ENCODE measurements around the gene COPZ2.
"Not testable (repeated sequence)": the region's sequence is repeated elsewhere in the genome, so short reads cannot be mapped to it uniquely, and the experiment has no call there.

The COPZ2 gene

GRCh38 chr17:48028736-48029135 lies 8.9 kb downstream of the COPZ2 start:
- DNase-seq (ENCODE audit: low read depth) = no peak

- DNase-seq (ENCODE audit: low read depth) = no peak
These were observed 10.1 kb downstream of the COPZ2 start for GRCh38 chr17:48027322-48027981.

GRCh38 chr17:48026502-48027321 lies 10.9 kb downstream of the COPZ2 start:
- peak; percentile 62 for DNase-seq (ENCODE audit: low read depth)

- no peak for DNase-seq (ENCODE audit: low read depth)
These were observed 11.6 kb downstream of the COPZ2 start for GRCh38 chr17:48025904-48026501.

- peak; percentile 97 for DNase-seq (ENCODE audit: low read depth)
These were observed 12.3 kb downstream of the COPZ2 start for GRCh38 chr17:48025040-48025903.

- DNase-seq (ENCODE audit: low read depth) = no peak
These were observed 13.2 kb downstream of the COPZ2 start for GRCh38 chr17:48024149-48025039.

GRCh38 chr17:48023400-48024148 lies 14.0 kb downstream of the COPZ2 start:
- DNase-seq (ENCODE audit: low read depth) = no peak

GRCh38 chr17:48022901-48023300 lies 14.7 kb downstream of the COPZ2 start:
- DNase-seq (ENCODE audit: low read depth) = no peak

- DNase-seq (ENCODE audit: low read depth) = no peak
These were observed 15.7 kb downstream of the COPZ2 start for GRCh38 chr17:48021934-48022333.

- not testable (repeated sequence) for DNase-seq (ENCODE audit: low read depth)
These were observed 19.8 kb downstream of the COPZ2 start for GRCh38 chr17:48017817-48018158.

- DNase-seq (ENCODE audit: low read depth) = no peak
These were observed 21.5 kb downstream of the COPZ2 start for GRCh38 chr17:48016112-48016511.

- no peak for DNase-seq (ENCODE audit: low read depth)
These were observed 22.9 kb downstream of the COPZ2 start for GRCh38 chr17:48014595-48015111.

- no peak for DNase-seq (ENCODE audit: low read depth)
These were observed 23.6 kb downstream of the COPZ2 start for GRCh38 chr17:48013876-48014594.

GRCh38 chr17:48012654-48013053 lies 24.9 kb downstream of the COPZ2 start:
- DNase-seq (ENCODE audit: low read depth) = no peak

GRCh38 chr17:48012151-48012520 lies 25.5 kb downstream of the COPZ2 start:
- DNase-seq (ENCODE audit: low read depth) = peak; percentile 41

- no peak for DNase-seq (ENCODE audit: low read depth)
These were observed 26.0 kb downstream of the COPZ2 start for GRCh38 chr17:48011405-48012150.

- DNase-seq (ENCODE audit: low read depth) = no peak
These were observed 27.4 kb downstream of the COPZ2 start for GRCh38 chr17:48010193-48010592.

- no peak for DNase-seq (ENCODE audit: low read depth)
These were observed 30.5 kb downstream of the COPZ2 start for GRCh38 chr17:48006936-48007709.

All from activated T-cell treated with anti-CD3 and anti-CD28 coated beads for 24 hours (primary cell).